Liver (tissue), 9 donors: Measurements from ENCODE around the gene IL21R. TPM values are rescaled to one million over a fixed set of nuclear protein-coding genes. Genes with fewer than 3 reads are reported as not detected.
A peak's percentile ranks its signal among the peaks of the same experiment; 100 is the strongest.

Source experiments
- DNase-seq: peaks from one replicate; pipeline ENCODE4 v3.0.0-alpha.2; 2017; ENCODE audit warnings: low spot score
- H3K27ac ChIP-seq, 2 donors: one replicate each; pipeline ENCODE4 v1.7.0; 2013; ENCODE audit warnings: inconsistent platforms in 2 of 2, low read length in 2 of 2, control low read depth in 1 of 2, low read depth in 1 of 2, mild to moderate bottlenecking in 1 of 2
- H3K27me3 ChIP-seq, 4 donors: one replicate each; pipeline versions ENCODE4 v1.6.1 to v1.7.0; 2013; ENCODE audit warnings: low read length in 3 of 4, inconsistent platforms in 1 of 4, mild to moderate bottlenecking in 1 of 4, moderate library complexity in 1 of 4; ENCODE audit not compliant: control insufficient read depth in 4 of 4, insufficient read depth in 4 of 4
- H3K36me3 ChIP-seq, 4 donors: one replicate each; pipeline versions ENCODE4 v1.6.1 to v1.7.0; 2013; ENCODE audit warnings: low read length in 3 of 4, mild to moderate bottlenecking in 3 of 4, low read depth in 1 of 4, moderate library complexity in 1 of 4; ENCODE audit not compliant: control insufficient read depth in 4 of 4, insufficient read depth in 3 of 4
- H3K4me1 ChIP-seq, 4 donors: one replicate each; pipeline versions ENCODE4 v1.6.1 to v1.7.0; 2013; ENCODE audit warnings: low read length in 3 of 4, mild to moderate bottlenecking in 3 of 4, moderate library complexity in 1 of 4; ENCODE audit not compliant: control insufficient read depth in 4 of 4, insufficient read depth in 4 of 4
- H3K4me3 ChIP-seq, 3 donors: one replicate each; pipeline versions ENCODE4 v1.6.1 to v1.7.0; 2013; ENCODE audit warnings: low read length in 3 of 3, control low read depth in 1 of 3, low read depth in 1 of 3, mild to moderate bottlenecking in 1 of 3
- H3K9ac ChIP-seq, 2 donors: one replicate each; pipeline ENCODE4 v1.7.0; 2013; ENCODE audit warnings: low read length in 2 of 2, mild to moderate bottlenecking in 2 of 2, moderate library complexity in 2 of 2, control low read depth in 1 of 2, low read depth in 1 of 2
- H3K9me3 ChIP-seq, 4 donors: one replicate each; pipeline versions ENCODE4 v1.6.1 to v1.7.0; 2013; ENCODE audit warnings: low read length in 3 of 4; ENCODE audit not compliant: control insufficient read depth in 4 of 4
- EGR1 ChIP-seq, 2 donors: IDR thresholded peaks; 2 replicates each; pipeline ENCODE4 v1.6.1; 2016 to 2018; ENCODE audit warnings: antibody characterized with exemption in 2 of 2, low read depth in 2 of 2
- FOXA1 ChIP-seq: IDR thresholded peaks from 2 replicates; pipeline ENCODE4 v1.6.1; 2016; ENCODE audit warnings: antibody characterized with exemption
- FOXA2 ChIP-seq: IDR thresholded peaks from 2 replicates; pipeline ENCODE4 v1.6.1; 2016; ENCODE audit warnings: antibody characterized with exemption
- GABPA ChIP-seq, 2 donors: IDR thresholded peaks in 1 of 2; conservative IDR thresholded peaks in 1 of 2; 2 replicates each; pipeline ENCODE4 v1.6.1; 2016; ENCODE audit warnings: antibody characterized with exemption in 2 of 2, mild to moderate bottlenecking in 1 of 2, moderate library complexity in 1 of 2
- HNF4A ChIP-seq, 2 donors: conservative IDR thresholded peaks; 2 replicates each; pipeline ENCODE4 v1.6.1; 2016; ENCODE audit warnings: antibody characterized with exemption in 2 of 2, mild to moderate bottlenecking in 2 of 2
- HNF4G ChIP-seq: IDR thresholded peaks from 2 replicates; pipeline ENCODE4 v1.6.1; 2016; ENCODE audit warnings: antibody characterized with exemption
- JUND ChIP-seq, 2 donors: IDR thresholded peaks; 2 replicates each; pipeline ENCODE4 v1.6.1; 2016; ENCODE audit warnings: antibody characterized with exemption in 2 of 2
- NR2F2 ChIP-seq: IDR thresholded peaks from 2 replicates; pipeline ENCODE4 v1.6.1; 2016; ENCODE audit warnings: antibody characterized with exemption
- RAD21 ChIP-seq, 2 donors: IDR thresholded peaks; 2 replicates each; pipeline ENCODE4 v1.6.1; 2016; ENCODE audit warnings: antibody characterized with exemption in 2 of 2, mild to moderate bottlenecking in 2 of 2
- RXRA ChIP-seq, 2 donors: IDR thresholded peaks; 2 replicates each; pipeline ENCODE4 v1.6.1; 2017 to 2018; ENCODE audit warnings: antibody characterized with exemption in 2 of 2, mild to moderate bottlenecking in 1 of 2
- SP1 ChIP-seq: IDR thresholded peaks from 2 replicates; pipeline ENCODE4 v1.6.1; 2018; ENCODE audit warnings: antibody characterized with exemption, mild to moderate bottlenecking
- TAF1 ChIP-seq: conservative IDR thresholded peaks from 2 replicates; pipeline ENCODE4 v1.6.1; 2016; ENCODE audit warnings: antibody characterized with exemption, mild to moderate bottlenecking
- YY1 ChIP-seq: IDR thresholded peaks from 2 replicates; pipeline ENCODE4 v1.6.1; 2016; ENCODE audit warnings: antibody characterized with exemption, mild to moderate bottlenecking
- WGBS: extraction: QIAGEN DNeasy Blood & Tissue Kit; methylation state at CpG from one replicate; pipeline ENCODE4 v1.1.7; 2013; 5-methylcytosine and 5-hydroxymethylcytosine counted together
- polyA plus RNA-seq, 2 donors: library from polyadenylated mRNA; stranded (reverse) in 1 of 2; unstranded in 1 of 2; fragments of 200-250 nt in 1 of 2; fragments of >200 nt in 1 of 2; fragmentation: Nextera tagmentation in 1 of 2; extraction: Ambion mirVana in 1 of 2; gene quantifications; one replicate each; pipeline versions ENCODE4 v1.2.1 to v1.2.3, GENCODE V29; 2013 to 2015
- total RNA-seq, 2 donors: library from RNA; depleted of rRNA; stranded (reverse); fragments of >200 nt; gene quantifications; one replicate each; pipeline ENCODE4 v1.2.3, GENCODE V29; 2014
- TF ChIP-seq, protein P1 (sequence below): IDR thresholded peaks from 2 replicates; pipeline ENCODE4 v1.6.1; 2016; ENCODE audit warnings: antibody characterized with exemption, mild to moderate bottlenecking
- TF ChIP-seq, protein P2 (sequence below): IDR thresholded peaks from 2 replicates; pipeline ENCODE4 v1.6.1; 2016; ENCODE audit warnings: antibody characterized with exemption
- TF ChIP-seq, protein P3 (sequence below): fragments of 150-350 bp; IDR thresholded peaks from 2 replicates; pipeline ENCODE4 v1.5.1; 2017; ENCODE audit warnings: improper control_type of control experiment, low read depth, low read length; ENCODE audit not compliant: missing input control
- TF ChIP-seq, protein P4 (sequence below): IDR thresholded peaks from 2 replicates; pipeline ENCODE4 v1.6.1; 2016; ENCODE audit warnings: antibody characterized with exemption
- TF ChIP-seq, protein P5 (sequence below): IDR thresholded peaks from 2 replicates; pipeline ENCODE4 v1.6.1; 2016; ENCODE audit warnings: antibody characterized with exemption
- donor health status: healthy.
- donor health status: healthy.
- donor health status: healthy.
- donor health status: healthy.
- donor health status: healthy.

Gene IL21R
- total and polyA plus RNA-seq, 4 donors = 0.19 to 0.84 (median 0.39) TPM

DNA sequence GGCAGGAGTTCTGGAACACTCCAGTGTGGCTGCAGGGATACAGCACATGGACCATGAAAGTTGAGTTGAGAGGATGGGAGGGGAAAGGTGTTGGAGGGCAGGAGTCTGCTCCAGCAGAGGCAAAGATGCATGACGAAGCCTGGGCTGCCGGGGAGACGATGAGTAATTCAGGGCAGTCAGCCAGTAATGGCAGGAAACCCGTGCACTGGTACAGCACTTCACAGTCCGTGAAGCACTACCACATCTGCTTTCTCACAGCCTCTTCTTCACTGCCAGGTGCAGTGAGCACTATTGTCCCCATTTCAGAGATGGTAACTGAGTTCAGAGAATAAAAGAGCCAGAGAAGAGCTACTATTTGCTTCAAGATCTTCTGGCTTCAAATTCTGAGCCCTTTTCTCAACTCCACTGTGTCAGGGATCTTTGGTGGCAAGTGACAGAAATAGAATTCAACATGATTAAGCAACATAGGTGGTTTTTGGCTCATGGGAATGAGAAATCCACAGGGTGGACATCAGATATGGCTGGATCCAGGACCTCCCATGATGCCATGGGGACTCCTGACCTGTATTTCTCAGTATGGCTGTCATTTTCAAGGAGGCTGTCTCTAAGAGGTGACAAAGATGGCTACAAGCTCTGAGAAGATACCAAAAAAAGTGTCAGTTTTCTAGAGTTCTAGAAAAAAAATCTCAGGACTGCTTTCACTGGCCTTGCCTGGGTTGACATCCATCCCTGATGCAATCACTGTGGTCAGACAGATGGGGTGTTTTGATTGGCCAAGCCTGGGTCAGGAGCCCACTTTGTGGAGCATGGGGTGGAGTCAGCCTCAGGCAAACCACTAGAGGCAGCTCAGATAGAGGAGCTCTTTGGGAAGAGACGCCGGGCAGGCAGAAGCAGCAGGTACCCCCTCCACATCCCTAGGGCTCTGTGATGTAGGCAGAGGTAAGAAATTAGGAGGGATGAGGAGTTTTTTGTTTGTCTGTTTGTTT lies 24.7 kb downstream of the IL21R start:
- Histone ChIP-seq H3K36me3 (no peaks in the 10 kb centered on the region), H3K27me3 (no peaks in the 10 kb centered on the region), H3K4me1 (no peaks in the 10 kb centered on the region), H3K9ac (no peak overlapping the region), H3K27ac (no peak overlapping the region), H3K4me3 (no peak overlapping the region), H3K9me3 (peaks cover 0 to 7% (median under 1%) of the 10 kb centered on the region in 4 donors)
- TF ChIP-seq FOXA2 (no peak), EGR1 (IDR thresholded peaks at IDR 0.05; ENCODE audit: low read depth in 2 of 2) (no peak), HNF4G (no peak), SP1 (no peak)
- TF ChIP-seq, protein P1, sequence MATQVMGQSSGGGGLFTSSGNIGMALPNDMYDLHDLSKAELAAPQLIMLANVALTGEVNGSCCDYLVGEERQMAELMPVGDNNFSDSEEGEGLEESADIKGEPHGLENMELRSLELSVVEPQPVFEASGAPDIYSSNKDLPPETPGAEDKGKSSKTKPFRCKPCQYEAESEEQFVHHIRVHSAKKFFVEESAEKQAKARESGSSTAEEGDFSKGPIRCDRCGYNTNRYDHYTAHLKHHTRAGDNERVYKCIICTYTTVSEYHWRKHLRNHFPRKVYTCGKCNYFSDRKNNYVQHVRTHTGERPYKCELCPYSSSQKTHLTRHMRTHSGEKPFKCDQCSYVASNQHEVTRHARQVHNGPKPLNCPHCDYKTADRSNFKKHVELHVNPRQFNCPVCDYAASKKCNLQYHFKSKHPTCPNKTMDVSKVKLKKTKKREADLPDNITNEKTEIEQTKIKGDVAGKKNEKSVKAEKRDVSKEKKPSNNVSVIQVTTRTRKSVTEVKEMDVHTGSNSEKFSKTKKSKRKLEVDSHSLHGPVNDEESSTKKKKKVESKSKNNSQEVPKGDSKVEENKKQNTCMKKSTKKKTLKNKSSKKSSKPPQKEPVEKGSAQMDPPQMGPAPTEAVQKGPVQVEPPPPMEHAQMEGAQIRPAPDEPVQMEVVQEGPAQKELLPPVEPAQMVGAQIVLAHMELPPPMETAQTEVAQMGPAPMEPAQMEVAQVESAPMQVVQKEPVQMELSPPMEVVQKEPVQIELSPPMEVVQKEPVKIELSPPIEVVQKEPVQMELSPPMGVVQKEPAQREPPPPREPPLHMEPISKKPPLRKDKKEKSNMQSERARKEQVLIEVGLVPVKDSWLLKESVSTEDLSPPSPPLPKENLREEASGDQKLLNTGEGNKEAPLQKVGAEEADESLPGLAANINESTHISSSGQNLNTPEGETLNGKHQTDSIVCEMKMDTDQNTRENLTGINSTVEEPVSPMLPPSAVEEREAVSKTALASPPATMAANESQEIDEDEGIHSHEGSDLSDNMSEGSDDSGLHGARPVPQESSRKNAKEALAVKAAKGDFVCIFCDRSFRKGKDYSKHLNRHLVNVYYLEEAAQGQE = no peak
- WGBS = 52% methylated on average over 7 of the region's 7 CpGs
- peak; percentile 29 for DNase-seq

DNA sequence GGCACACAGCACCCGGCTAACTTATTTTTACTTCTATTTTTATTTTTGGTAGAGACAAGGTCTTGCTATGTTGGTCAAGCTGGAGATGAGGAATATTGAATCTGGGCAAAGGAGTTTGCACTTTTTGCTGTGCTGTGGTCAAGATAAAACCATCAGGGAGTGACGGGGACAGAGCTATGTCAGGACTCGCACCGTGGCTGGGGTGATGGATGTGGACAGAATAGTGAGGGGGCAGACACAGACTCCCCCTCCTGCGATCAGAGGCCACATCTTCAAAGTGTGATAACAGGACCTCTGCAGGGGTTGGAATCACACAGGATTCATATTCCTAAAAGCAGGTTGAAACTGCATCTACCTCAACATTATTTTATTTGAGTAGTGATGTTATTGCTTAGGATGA lies 25.6 kb downstream of the IL21R start:
- Histone ChIP-seq H3K27ac (no peak overlapping the region), H3K9me3 (peaks cover 0 to 6% (median 0%) of the 10 kb centered on the region in 4 donors), H3K27me3 (no peaks in the 10 kb centered on the region), H3K4me1 (no peaks in the 10 kb centered on the region), H3K36me3 (no peaks in the 10 kb centered on the region), H3K9ac (no peak overlapping the region), H3K4me3 (no peak overlapping the region)
- no peak for TF ChIP-seq HNF4G
- TF ChIP-seq RAD21 (IDR thresholded peaks at IDR 0.05) = no peak
- TF ChIP-seq, protein P2, sequence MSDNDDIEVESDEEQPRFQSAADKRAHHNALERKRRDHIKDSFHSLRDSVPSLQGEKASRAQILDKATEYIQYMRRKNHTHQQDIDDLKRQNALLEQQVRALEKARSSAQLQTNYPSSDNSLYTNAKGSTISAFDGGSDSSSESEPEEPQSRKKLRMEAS = no peak
- TF ChIP-seq FOXA1 = no peak
- no peak for TF ChIP-seq RXRA (IDR thresholded peaks at IDR 0.05)
- TF ChIP-seq FOXA2 = no peak
- no peak for TF ChIP-seq YY1
- no peak for TF ChIP-seq JUND (IDR thresholded peaks at IDR 0.05)
- no peak for TF ChIP-seq TAF1
- TF ChIP-seq EGR1 (IDR thresholded peaks at IDR 0.05; ENCODE audit: low read depth in 2 of 2) = no peak
- TF ChIP-seq HNF4A (conservative IDR thresholded peaks at IDR 0.05) = no peak
- TF ChIP-seq, protein P3, sequence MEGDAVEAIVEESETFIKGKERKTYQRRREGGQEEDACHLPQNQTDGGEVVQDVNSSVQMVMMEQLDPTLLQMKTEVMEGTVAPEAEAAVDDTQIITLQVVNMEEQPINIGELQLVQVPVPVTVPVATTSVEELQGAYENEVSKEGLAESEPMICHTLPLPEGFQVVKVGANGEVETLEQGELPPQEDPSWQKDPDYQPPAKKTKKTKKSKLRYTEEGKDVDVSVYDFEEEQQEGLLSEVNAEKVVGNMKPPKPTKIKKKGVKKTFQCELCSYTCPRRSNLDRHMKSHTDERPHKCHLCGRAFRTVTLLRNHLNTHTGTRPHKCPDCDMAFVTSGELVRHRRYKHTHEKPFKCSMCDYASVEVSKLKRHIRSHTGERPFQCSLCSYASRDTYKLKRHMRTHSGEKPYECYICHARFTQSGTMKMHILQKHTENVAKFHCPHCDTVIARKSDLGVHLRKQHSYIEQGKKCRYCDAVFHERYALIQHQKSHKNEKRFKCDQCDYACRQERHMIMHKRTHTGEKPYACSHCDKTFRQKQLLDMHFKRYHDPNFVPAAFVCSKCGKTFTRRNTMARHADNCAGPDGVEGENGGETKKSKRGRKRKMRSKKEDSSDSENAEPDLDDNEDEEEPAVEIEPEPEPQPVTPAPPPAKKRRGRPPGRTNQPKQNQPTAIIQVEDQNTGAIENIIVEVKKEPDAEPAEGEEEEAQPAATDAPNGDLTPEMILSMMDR = no peak
- TF ChIP-seq, protein P1 = no peak
- no peak for TF ChIP-seq GABPA (IDR thresholded peaks at IDR 0.05 in 1 of 2, conservative IDR thresholded peaks at IDR 0.05 in 1 of 2)
- TF ChIP-seq, protein P4, sequence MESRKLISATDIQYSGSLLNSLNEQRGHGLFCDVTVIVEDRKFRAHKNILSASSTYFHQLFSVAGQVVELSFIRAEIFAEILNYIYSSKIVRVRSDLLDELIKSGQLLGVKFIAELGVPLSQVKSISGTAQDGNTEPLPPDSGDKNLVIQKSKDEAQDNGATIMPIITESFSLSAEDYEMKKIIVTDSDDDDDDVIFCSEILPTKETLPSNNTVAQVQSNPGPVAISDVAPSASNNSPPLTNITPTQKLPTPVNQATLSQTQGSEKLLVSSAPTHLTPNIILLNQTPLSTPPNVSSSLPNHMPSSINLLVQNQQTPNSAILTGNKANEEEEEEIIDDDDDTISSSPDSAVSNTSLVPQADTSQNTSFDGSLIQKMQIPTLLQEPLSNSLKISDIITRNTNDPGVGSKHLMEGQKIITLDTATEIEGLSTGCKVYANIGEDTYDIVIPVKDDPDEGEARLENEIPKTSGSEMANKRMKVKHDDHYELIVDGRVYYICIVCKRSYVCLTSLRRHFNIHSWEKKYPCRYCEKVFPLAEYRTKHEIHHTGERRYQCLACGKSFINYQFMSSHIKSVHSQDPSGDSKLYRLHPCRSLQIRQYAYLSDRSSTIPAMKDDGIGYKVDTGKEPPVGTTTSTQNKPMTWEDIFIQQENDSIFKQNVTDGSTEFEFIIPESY = no peak
- TF ChIP-seq SP1 = no peak
- TF ChIP-seq NR2F2 = no peak
- TF ChIP-seq, protein P5, sequence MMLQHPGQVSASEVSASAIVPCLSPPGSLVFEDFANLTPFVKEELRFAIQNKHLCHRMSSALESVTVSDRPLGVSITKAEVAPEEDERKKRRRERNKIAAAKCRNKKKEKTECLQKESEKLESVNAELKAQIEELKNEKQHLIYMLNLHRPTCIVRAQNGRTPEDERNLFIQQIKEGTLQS = no peak
- 74% methylated on average over 5 of the region's 5 CpGs for WGBS
- DNase-seq = no peak
